G401 (cell line): Measurements from ENCODE around the gene SIL1. TPM values are rescaled to one million over a fixed set of nuclear protein-coding genes. Genes with fewer than 3 reads are reported as not detected.
A peak's percentile ranks its signal among the peaks of the same experiment; 100 is the strongest.
"Not testable (repeated sequence)": the region's sequence is repeated elsewhere in the genome, so short reads cannot be mapped to it uniquely, and the experiment has no call there.

Experiments
- DNase-seq: peaks from one replicate; pipeline ENCODE4 v3.0.0-alpha.2; 2015; ENCODE audit warnings: low spot score
- in situ Hi-C: cut with HindIII; loops from 2 replicates; pipeline ENCODE4 v1.10.0; 2016; ENCODE audit warnings: low sequenced_read_pairs, mixed read lengths
- total RNA-seq: library from RNA; depleted of rRNA; stranded (reverse); fragments of >200 nt; shearing (Covaris generic); gene quantifications from 2 replicates; pipeline ENCODE4 v1.2.3, GENCODE V29; 2014

Gene SIL1
- total RNA-seq, 1 experiment from 2014 or later: 66.4 TPM

GRCh38 chr5:139179778-139180513 is 18.2 kb downstream of the SIL1 start:
- in situ Hi-C loops, DNase-seq: not testable (repeated sequence)

- DNase-seq: no peak
- in situ Hi-C loops: no loop called here
These were observed 19.2 kb downstream of the SIL1 start for GRCh38 chr5:139178935-139179334.

- in situ Hi-C loops: no loop called here
- DNase-seq: no peak
These were observed 19.6 kb downstream of the SIL1 start for GRCh38 chr5:139178589-139178917.

DNA sequence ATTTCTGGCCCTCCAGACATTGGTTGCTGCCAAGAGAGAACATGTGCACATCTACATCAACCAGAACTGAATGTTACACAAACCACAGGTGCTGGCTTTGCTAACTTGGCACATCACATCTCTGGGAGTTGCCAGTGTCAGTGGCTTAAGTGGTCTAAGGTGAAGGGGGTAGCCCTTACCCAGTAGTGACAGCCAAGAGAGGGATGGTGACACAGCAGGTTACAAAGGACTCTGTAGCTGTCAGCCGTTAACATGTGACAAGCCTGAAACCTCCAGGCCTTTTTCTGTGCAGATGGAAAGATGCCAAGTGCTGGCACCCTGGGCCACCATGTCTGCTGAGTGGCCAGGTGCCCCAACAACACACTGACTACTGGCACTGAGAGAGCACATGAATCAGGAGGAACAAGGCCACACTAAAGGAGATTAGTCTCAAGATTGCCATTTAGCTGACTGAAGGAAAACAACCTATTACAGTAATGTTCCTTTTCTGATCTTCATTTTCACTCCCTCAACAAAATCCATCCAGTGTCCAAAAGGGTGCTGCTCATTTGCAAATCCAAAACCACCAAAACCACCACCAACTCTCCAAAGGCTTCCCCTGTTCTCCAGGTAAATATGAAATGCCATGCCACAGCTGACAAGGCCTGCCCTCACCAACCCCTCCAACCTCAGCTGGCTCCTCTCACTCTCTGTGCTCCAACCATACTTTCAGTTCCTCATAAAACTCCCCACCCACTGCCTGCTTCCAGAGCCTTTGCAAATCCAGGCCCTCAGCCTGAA is 20.2 kb downstream of the SIL1 start:
- peak; percentile 98 for DNase-seq

GRCh38 chr5:139177281-139177680 is 20.9 kb downstream of the SIL1 start:
- in situ Hi-C loops, DNase-seq: not testable (repeated sequence)

More for the DNA sequence above, 20.2 kb downstream of the SIL1 start:
- in situ Hi-C loops: no loop called here

- DNase-seq, in situ Hi-C loops: not testable (repeated sequence)
These were observed 23.8 kb downstream of the SIL1 start for GRCh38 chr5:139174382-139174781.

GRCh38 chr5:139171779-139172404 is 26.3 kb downstream of the SIL1 start:
- no peak for DNase-seq
- in situ Hi-C loops: no loop called here

DNA sequence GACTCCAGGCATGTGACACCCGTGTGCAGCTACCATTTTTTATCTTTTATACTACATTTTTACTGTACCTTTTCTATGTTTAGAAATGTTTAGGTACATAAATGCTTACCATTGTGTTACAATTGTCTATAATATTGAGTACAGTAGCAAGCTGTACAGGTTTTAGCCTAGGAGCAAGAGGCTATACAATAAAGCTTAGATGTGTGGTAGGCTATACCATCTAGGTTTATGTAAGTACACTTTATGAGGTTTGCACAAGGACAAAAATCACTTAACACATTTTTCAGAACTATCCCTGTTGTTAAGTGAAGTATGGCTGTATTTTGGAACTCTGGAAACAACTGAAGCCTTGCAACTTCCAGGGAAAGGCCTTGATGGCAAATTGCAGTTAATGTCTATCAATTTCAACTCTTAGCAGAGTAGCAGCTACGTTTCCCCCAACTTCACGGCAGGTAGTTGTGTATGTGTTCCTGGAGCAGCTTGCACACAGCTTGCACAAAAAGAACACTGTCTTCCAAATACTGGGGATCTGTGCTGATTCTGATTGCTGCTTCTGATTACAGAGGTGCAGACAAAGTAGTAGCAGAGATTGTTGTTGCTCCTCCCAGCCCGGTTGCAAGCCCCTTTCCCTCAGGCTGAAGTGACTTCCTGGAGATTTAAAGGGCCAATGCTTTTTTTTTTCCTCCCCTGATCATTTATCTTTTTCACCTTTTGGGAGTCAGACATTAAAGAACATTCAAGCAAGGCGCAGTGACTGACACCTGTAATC is 30.0 kb downstream of the SIL1 start:
- DNase-seq: no peak
- in situ Hi-C loops: no loop called here

DNA sequence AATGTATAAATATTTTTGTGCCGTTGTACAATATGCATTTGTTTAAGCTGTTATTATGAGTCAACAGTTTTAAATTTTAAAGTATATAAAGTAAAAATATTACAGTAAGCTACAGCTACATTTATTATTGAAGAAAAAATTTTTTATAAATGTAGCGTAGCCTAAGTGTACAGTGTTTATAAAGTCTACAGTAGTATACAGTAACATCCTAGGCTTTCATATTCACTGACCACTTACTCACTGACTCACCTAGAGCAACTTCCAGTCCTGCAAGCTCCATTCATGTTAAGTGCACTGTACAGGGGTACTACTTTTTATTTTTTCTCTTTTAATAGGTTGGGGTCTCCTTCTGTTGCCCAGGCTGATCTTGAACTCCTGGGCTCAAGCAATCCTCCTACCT is 30.6 kb downstream of the SIL1 start:
- DNase-seq: no peak
- in situ Hi-C loops: no loop called here

- no peak for DNase-seq
- in situ Hi-C loops: no loop called here
These were observed 31.1 kb downstream of the SIL1 start for GRCh38 chr5:139167063-139167462.

GRCh38 chr5:139164897-139165296 is 33.3 kb downstream of the SIL1 start:
- DNase-seq, in situ Hi-C loops: not testable (repeated sequence)

GRCh38 chr5:139164020-139164419 is 34.1 kb downstream of the SIL1 start:
- in situ Hi-C loops: no loop called here
- no peak for DNase-seq

GRCh38 chr5:139162448-139162847 is 35.7 kb downstream of the SIL1 start:
- no peak for DNase-seq
- in situ Hi-C loops: no loop called here

GRCh38 chr5:139158791-139159190 is 39.4 kb downstream of the SIL1 start:
- in situ Hi-C loops: no loop called here
- DNase-seq: no peak

DNA sequence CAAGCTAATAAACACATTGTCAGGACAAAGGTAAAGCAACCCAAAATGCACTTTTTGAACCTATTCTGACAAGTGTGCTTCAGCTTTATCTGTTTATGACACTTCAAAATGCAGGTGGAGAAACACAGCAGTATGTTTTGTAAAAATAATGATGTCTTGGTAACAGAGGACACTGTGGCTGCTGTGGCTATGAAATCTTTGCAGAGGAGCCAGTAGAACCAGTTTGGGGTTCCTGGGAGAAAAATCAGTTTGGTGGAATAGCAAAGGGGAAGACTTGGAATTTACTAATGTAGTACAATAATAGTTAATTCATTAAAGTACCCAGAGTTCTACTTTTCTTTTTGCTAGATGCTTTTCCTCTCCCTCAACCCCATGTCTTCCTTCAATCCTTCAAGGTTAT is 40.6 kb downstream of the SIL1 start:
- DNase-seq: no peak
- in situ Hi-C loops: no loop called here

DNA sequence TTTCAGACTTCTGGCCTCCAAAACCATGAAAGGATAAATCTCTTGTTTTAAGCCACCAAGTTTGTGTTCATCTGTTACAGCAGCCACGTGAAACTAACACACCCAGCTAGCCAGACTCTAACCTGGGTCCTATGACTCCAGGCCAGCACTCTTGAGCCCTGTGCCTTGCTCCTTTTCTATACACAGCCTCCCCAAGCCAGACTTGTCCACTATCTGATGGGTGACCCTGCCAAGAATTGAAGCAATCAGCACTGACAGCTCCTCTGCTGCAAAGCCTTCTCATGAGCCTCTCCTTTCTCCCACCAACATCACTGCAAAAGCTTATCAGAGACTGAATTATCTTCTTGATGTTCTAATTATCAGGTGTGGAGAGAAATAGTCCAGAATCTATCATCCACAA is 41.4 kb downstream of the SIL1 start:
- in situ Hi-C loops: no loop called here
- no peak for DNase-seq

- DNase-seq: no peak
- in situ Hi-C loops: no loop called here
These were observed 42.8 kb downstream of the SIL1 start for GRCh38 chr5:139155333-139155732.

DNA sequence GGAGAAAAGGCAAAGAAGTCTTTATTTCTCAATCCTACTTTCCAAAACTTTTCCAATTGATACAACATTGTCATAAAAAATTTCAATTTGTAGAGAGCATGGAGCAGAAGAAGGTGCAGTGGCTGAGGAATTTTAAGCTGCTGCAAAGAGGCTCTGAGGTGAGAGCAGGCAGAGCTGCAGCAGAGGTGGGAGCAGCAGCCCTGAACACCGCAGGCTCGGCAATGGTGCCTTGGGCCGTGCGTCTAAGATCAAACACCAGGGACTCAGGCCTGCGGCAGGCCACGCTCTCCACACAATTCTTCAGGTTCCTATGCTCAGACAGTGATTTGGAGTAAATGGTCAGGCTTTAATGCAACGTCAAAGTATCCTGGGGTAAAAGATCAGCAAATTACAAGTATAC is 46.3 kb downstream of the SIL1 start:
- in situ Hi-C loops: no loop called here
- DNase-seq: no peak

DNA sequence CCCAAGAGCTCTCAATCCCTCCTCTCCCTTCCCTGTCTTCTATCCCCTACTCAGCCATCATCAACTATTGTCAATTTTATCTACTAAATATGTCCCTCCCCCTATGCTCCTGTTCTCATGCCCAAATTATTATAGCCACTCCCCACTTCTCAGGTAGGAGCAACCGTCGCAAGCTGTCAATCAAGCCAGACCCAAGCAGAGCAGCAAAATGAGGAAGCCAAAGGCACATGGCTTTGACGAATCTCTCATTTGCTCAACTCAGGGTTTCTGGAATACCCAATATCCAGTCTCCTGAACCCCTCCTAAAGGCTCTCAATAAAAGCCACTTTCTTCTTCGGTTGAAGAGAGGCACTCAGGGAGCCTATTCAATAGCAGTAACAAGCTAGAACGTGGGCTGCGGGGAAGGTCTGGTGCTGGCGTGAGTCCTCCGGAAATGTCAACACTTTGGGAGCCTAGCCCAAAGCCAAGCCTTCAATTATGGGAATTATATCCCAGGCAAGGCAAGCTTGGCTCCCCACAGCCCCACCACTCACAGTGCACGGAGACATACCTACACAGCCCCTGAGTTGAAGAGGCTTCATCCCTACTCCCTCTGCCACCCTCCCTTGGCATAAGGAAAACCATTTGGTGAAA is 47.7 kb downstream of the SIL1 start:
- in situ Hi-C loops: no loop called here
- DNase-seq: no peak
